ENCODE data around the gene ATP10A. TPM values are rescaled to one million over a fixed set of nuclear protein-coding genes. Genes with fewer than 3 reads are reported as not detected.

The ATP10A gene
- total and polyA plus RNA-seq, 2 of the 8 experiments (the other 6 are each of a cell fraction or from before 2014, with no cell fraction given), result 2.0 to 2.8 TPM

DNA sequence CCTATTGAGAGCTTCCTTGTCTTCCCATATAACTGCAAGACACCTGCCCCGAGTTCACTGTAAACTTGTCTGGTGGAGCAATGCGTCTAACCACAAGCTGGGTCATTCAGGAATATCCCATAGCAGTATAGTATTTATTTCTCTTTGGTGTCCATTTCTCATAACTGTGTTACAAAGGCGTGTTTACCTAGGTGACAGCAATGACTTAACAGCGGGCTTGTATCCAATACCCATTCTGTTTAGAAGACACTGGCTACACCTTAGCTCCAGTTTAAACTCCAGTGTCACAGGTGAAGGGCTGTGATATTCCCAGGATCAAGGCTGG is 24.3 kb downstream of the ATP10A start (continued):
- no peak for TF ChIP-seq EP300 (IDR thresholded peaks at IDR 0.05; ENCODE audit: borderline replicate concordance in 1 of 2, low read depth in 2 of 2, low read length in 2 of 2)

All from H1 (cell line).